Fibroblast of skin of abdomen (primary cell): ENCODE measurements around the gene CAMK2A.

ENCODE experiments used
- DNase-seq: peaks from one replicate; pipeline ENCODE4 v3.0.0-alpha.2; 2013

The CAMK2A gene

DNA sequence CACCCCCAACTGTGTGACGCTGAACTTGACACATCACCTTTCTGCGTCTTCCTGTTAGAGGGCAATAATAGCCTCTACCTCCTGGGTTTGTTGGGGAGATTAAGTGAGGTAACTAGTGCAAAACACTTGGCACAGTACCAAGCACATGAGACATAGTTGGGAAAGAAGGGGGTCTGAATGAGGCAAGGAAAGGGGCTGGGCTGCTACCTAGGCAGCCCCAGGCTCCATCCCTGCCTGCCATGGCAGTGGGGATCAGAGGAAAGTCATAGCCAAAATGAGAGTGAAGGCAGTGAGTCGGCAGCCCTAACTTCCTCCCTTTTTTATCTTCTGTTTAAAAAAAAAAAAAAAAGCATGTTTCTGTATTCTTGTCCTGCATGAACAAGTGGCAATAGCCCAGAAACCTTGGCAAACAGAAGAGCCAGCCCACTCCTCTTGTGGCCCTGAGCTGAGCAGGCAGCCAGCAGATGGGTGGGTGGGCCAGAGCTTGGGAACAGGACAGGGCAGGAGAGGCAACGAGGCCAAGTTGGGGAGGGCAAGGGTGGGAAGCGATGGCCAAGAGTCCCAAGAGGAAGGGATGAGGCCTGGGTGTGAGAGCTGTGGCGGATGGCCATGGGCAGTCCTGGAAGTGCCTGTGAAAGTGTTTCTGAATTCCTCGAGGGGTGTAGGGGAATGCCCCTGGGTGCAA is 11.4 kb downstream of the CAMK2A start:
- DNase-seq, result peak; percentile 46

DNA sequence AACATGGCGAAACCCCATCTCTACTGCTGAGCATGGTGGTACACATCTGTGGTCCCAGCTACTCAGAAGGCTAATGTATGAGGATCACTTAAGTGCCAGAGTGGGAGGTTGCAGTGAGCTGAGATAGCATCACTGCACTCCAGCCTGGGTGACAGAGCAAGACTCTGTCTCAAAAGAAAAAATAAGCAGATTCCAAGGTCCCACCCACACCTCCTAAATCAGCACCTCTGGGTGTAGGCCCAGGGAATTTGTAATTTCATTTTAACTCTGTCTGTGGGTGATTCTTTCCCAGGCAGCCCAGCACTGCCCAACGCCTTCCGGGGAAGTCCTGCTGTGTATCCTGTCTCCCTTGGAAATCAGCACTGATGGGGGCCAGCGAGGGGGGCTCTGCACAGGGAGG is 12.5 kb downstream of the CAMK2A start:
- DNase-seq, result no peak

DNA sequence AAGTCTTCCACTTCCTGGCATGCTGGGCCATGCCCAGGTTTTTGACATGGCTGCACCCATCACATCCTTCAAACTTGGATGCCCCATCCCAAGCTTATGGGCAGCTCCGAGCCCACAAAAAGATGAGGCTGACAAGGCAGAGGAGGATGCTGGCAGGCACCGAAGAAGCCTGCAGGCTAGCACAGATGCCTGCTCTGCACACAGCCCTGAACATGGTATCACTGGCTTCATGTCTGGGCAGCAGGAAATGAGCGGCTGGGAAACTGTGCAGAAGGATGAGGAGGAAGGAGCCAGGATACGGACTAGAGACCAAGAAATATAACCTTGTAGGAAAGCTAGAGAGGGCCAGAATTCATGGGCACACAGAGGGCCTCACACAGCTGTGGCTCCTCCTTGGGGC is 14.8 kb downstream of the CAMK2A start:
- DNase-seq, result no peak

GRCh38 chr5:150272531-150272930 is 17.0 kb downstream of the CAMK2A start:
- peak; percentile 60 for DNase-seq

- no peak for DNase-seq
Observed at GRCh38 chr5:150271923-150272322, 17.6 kb downstream of the CAMK2A start.

DNA sequence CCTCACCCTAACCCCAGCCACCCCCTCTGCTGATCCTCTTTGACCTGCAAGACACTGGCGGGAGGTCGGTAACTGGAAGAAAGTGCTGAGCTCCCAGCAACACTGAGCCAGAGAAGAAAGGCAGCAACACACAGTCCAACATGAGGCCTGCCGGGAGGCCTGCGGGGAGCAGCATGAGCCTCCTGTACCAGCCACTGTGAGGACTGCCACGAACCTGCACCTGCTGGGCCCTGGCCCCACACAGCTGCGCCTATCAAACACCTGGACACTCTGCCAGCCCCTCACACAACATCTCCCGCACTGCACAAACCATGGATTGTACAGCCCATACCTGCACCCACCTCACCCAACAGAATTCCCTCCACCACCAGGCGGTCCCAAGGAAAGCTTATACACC is 18.3 kb downstream of the CAMK2A start:
- no peak for DNase-seq

DNA sequence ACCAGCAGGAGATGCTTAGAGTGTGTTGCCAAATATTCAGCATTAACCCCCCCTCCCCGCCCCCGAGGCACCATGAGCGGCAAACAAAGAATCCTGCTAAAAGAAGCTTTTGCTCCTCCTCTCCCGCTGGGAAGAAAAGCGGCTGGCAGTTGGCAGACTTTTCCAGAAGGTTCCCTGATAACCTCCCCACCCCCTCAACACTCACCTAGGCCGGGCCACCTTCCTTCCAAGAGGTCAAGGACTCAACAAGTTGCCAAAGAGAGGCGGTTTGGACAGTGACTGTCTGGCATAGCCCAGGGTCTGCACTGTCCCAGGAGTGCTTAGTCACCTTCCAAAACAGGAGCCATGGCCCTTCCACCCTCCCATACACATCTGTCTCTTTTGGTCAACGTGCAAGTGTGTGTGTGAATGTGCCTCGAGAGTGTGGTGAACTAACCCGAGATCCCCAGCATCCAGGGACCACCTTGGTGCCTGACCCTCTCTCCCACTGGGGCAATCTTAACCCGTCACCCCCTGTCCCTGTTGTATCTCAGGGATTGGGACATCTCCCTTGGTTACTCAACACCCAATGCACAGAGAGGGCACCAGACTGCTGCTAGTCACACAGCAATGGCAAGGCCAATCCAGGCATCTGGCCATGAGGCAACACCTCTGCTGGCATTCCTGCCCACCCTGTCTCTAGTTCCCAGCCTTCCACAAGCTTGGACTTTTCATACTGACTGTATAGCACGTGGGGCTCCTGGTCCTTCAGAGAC is 18.9 kb downstream of the CAMK2A start:
- no peak for DNase-seq

DNA sequence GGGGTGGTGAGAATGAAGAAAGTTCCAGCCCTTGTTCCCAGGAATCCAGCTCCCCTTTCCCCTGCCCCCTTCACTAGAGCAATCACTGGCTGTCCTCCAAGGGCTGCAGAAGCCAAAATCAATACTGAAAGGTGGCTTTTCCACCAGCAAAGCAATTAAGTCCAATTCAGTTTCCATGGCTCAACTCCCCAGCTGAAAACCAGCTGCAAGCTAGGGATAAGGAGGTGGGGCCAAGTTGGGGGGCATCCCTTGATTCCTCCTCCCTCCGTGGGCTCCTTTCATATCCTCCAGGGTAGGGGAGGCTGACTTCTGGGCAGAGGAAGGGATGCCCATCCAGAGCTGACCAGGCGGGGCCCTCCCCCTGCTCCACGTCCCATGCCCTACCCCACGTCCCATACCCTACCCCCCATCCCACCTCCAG is 22.7 kb downstream of the CAMK2A start:
- peak; percentile 19 for DNase-seq

GRCh38 chr5:150265870-150266383 is 23.6 kb downstream of the CAMK2A start:
- DNase-seq, result no peak

GRCh38 chr5:150264667-150265603 is 24.6 kb downstream of the CAMK2A start:
- DNase-seq, result no peak

DNA sequence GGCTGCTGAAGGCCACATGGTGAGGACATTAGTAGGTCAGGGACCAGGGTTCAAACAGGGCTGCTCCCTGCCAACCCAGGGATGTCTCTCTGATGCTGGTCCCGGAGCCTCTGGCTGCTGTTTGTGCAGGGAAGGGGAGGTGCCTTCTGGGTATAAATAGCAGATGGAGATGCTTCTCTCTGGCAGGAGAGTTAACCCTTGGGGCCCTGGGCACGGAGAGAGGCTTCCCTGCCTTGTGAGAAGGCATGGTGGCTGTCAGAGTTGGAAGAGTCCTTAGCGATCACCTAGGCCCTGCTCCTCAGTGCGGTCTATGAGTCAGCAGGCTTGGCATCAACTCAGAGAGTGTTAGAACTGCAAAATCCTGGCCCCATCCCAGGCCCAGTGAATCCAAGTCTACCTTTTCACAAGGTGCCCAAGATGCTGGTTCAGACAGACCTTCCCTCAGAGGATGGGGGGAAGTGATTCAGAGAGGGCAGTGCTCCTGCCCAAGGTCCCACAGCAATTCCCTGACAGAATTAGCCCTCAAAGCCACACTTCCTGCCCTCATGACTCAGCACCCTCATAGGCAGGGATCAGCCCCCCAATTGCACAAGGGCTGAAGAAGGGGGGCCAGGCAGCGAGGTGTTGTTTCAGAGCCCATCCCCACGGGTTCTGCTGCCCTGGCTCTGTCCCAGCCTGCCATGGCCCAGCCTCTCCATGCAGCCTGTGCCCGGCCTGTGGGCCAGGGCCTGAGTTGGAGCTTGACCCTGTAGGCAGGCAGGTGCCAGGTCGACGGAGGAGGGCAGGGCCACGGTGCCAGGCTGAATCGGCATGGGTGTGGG is 25.6 kb downstream of the CAMK2A start:
- peak; percentile 89 for DNase-seq

DNA sequence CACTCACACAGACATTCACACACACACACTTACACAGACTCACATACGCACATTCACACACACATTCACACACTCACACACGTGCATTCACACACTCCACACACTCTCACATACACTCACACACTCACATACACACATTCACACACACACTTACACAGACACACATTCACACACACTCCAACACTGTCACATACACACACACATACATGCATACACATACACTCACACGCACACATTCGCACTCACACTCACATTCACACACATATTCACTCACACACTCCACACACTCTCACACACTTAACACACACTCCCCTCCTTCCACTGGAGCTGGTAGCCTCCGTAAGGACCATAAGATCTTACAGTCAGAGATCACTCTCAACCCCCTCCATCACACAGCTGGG is 26.2 kb downstream of the CAMK2A start:
- no peak for DNase-seq

DNA sequence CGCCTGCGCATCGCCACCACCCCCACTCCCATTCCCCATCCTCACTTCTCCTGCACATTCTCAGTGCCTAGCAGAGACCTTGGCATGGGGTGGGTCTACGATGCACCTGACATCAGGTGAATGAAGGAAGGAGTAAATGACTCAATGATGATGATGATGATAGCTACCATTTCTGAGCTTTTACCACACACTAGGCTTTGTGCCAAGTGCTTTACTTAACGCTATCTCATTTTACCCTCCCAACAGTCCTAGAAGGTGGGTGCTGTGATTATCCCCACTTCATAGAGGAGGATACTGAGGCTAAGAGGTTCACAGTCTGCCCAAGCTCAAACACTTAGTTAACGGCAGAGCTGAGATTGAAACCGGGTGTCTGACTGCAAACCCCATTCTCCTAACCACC is 27.1 kb downstream of the CAMK2A start:
- DNase-seq, result no peak

- peak; percentile 55 for DNase-seq
Observed at GRCh38 chr5:150261231-150261630, 28.3 kb downstream of the CAMK2A start.

DNA sequence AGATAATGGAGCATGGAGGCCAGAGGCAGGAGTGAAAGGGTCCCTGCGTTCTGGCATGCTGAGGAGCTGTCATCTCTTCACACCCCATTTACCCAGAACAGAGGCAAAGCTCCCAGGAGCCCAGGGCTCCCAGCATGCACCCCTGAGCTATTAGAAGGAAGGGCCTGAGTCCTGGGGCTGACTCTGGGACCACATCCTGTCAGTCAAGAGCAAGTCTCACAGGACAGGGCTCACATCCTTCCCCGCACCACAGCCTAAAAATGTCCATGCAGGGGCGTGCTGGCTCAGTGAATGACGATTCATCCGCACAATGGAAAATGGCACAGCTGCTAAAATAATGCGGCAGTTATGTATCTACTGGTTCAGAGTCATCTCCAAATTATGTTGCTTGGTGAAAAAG is 31.4 kb downstream of the CAMK2A start:
- DNase-seq, result peak; percentile 26

DNA sequence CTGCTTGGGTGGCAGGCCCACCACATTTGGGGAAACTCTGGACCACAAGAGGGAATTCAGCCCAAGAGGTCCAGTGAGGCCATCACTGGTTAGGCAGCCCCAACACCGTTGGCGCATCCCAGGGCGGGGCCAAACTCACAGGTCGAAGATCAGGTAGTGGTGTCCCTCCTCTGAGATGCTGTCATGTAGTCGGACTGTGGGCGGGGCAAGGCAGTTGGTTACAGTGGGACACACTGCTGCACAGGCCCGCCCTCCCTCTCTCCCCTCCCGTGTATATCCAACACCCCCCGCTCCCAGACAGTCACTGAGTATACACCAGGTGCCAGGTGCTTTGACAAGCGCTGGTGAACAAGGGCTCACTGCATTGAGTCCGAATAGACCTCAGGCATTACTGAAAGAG is 32.1 kb downstream of the CAMK2A start:
- no peak for DNase-seq

DNA sequence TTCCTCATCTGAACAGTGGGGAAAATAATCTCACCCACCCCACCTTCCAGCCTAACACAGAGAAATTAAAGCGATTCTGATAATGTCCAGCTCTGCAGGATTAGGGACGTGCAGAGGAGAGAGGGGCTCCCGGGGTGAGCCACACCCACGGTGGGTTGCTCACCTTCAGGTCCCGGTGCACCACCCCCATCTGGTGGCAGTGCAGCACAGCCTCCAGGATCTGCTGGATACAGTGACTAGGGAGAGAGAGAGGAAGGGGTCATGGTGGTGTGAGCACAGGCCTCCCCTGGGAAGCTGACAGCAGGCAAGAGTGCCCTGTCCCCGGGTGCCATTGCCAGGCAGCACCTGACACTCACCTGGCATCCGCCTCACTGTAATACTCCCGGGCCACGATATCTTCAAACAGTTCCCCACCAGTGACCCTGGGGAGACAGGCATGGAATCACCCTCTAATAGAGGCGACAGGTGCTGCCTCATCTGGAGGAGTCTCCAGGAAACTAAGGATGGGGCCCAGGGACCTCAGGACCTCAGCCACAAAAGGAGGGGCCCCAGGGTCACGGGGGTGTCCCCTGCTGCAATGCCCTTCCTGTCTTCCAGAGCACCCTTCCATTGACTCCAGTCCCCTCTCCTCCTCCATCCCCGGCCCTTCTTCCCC is 33.0 kb downstream of the CAMK2A start:
- no peak for DNase-seq

DNA sequence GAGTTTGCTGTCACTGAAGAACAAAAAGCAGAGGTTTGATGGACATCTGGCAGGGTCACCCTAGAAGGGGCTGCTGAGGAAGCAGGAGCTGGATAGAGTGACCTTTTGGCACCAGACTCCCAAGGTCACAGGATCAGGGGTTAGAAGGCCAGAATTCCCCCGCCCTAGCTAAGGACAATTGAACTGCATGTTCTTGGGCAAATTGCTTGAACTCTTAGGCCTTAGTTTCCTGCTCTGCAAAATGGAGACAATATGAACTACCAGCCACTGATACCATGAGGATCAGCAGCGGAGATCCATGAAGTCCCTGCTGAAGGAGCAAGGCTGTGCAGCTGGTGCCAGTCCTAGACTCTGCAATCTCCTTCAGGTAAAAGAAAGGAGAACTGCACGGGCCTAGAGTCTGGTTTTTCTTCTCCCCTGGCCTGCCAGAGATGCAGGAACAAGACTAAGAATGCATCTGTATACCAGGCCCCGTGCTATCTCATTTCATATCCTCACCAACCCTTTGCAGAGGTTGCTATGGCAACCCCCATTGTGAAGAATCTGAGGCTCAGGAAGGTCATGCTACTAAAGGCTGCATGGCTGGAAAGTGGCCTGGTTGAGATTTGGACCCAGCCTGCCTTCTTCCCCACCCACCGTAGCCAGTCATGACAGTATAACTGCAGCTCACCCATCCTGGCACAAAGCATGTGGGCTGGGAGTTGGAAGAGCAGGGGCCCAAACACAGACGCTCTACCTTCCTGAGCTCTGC is 33.7 kb downstream of the CAMK2A start:
- DNase-seq, result no peak

GRCh38 chr5:150254774-150255173 is 34.8 kb downstream of the CAMK2A start:
- no peak for DNase-seq

DNA sequence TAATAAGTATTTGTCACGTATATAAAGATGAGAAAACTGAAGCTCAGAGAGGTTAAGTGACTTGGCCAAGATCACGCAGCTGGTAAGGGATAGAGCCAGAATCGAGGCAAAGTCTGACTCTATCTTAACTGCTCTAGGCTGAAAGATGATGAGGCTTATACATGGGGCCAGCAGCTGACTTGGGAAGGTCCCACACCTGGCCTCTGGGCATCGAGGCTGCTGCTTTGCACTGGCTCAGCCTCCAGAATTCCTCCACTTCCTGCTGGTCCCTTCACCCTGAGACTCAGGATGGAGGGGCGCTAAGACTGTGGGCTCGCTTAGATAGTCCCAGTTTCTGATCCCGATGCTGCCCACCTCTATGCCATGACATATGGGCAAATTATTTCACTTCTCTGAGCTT is 35.2 kb downstream of the CAMK2A start:
- DNase-seq, result no peak
